ENCODE results near the gene CIAO3. TPM values are rescaled to one million over a fixed set of nuclear protein-coding genes. Genes with fewer than 3 reads are reported as not detected.
"Not testable (repeated sequence)": the region's sequence is repeated elsewhere in the genome, so short reads cannot be mapped to it uniquely, and the experiment has no call there.

CIAO3 gene
- total RNA-seq, 1 donor, result 24.7 TPM

- DNase-seq (ENCODE audit: low read depth), result no peak
- no peak for TF ChIP-seq CTCF (IDR thresholded peaks at IDR 0.05; ENCODE audit: insufficient read depth, low read length)
- H3K4me3 ChIP-seq (ENCODE audit: low read depth, low read length), result no peak overlapping the region
Observed at GRCh38 chr16:780296-780695, 39.5 kb upstream of the CIAO3 start.

- TF ChIP-seq CTCF (IDR thresholded peaks at IDR 0.05; ENCODE audit: insufficient read depth, low read length), result no peak
- DNase-seq (ENCODE audit: low read depth), result no peak
- no peak overlapping the region for H3K4me3 ChIP-seq (ENCODE audit: low read depth, low read length)
Observed at GRCh38 chr16:779561-779960, 38.8 kb upstream of the CIAO3 start.

DNA sequence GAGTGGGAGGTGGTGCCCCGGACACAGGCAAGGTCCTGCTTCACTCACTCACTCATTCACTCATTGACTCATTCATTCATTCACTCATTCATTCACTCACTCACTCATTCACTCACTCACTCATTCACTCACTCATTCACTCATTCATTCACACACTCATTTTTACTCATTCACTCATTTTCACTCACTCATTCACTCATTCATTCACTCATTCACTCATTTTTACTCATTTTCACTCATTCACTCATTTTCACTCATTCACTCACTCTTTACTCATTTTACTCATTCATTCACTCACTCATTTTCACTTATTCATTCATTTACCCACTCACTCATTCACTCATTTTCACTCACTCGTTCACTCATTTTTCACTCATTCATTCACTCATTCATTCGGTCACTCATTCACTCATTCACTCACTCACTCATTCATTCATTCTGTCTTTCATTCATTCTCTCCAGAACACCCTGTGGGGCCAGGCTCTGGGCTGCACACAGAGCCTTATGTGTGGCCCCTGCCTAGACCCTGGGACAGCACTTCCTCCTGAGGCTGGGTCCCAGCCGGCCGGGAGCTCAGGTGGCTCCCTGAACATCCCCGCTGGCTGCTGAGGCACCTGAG lies 38.2 kb upstream of the CIAO3 start:
- TF ChIP-seq CTCF (IDR thresholded peaks at IDR 0.05; ENCODE audit: insufficient read depth, low read length), result no peak
- DNase-seq (ENCODE audit: low read depth), result no peak
- H3K4me3 ChIP-seq (ENCODE audit: low read depth, low read length), result no peak overlapping the region

DNA sequence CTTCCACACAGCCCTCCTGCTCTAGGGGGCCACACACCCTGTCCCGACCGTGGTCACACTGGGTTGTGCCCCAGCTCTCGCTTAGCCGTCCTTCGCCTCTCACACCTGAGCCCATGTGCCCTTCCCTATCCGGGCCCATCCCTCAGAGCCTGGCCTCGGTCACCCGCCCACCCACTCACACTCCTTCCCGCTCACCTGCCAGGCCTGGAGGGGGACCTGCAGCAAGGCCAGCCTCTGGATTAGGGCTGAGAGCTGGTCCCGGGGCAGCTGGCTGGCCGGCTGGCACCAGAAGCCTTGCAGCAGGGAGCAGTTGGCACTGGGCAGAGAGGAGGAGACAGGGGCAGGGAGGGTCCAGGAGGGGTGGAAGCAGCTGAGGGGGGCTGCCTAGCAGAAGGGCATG lies 37.6 kb upstream of the CIAO3 start:
- no peak for TF ChIP-seq CTCF (IDR thresholded peaks at IDR 0.05; ENCODE audit: insufficient read depth, low read length)
- no peak overlapping the region for H3K4me3 ChIP-seq (ENCODE audit: low read depth, low read length)
- no peak for DNase-seq (ENCODE audit: low read depth)

DNA sequence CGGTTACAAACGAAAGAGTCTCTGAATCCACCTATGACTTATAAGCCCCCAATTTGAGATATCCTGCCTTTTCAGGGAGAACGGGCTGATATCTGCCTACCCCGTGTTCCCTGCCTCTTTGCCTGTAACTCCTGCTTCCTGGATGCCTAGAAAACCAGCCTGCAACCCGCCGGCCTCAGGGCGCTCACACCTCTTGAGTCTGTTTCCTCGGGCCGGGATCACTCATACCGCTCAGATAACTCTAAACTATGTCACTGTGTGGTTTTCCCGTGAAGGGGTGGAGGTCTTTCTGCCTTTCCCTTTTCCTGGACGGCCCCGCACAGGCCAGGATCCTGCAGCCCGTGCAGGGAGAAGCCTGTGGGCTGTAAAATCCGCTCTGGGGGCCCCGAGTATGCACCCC lies 37.0 kb upstream of the CIAO3 start:
- TF ChIP-seq CTCF (IDR thresholded peaks at IDR 0.05; ENCODE audit: insufficient read depth, low read length), result no peak
- no peak overlapping the region for H3K4me3 ChIP-seq (ENCODE audit: low read depth, low read length)
- DNase-seq (ENCODE audit: low read depth), result no peak

GRCh38 chr16:776824-777223 lies 36.0 kb upstream of the CIAO3 start:
- no peak for TF ChIP-seq CTCF (IDR thresholded peaks at IDR 0.05; ENCODE audit: insufficient read depth, low read length)
- DNase-seq (ENCODE audit: low read depth), result no peak
- no peak overlapping the region for H3K4me3 ChIP-seq (ENCODE audit: low read depth, low read length)

DNA sequence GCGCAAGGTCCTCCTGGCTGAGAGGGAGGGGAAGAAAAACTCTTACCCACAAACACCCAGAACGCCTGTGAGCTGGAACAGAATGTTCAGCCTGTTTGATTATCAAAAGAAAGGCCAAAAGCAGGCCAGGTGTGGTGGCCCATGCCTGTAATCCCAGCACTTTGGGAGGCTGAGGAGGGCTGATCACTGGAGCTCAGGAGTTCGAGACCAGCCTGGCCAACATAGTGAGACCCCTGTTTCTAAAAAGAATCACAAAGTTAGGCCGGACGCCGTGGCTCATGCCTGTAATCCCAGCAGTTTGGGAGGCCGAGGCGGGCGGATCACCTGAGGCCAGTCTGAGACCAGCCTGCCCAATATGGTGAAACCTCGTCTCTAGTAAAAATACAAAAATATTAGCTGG lies 35.5 kb upstream of the CIAO3 start:
- H3K4me3 ChIP-seq (ENCODE audit: low read depth, low read length); DNase-seq (ENCODE audit: low read depth): not testable (repeated sequence)

Data from fibroblast of the aortic adventitia (primary cell).